Neural cell (in vitro differentiated cells): ENCODE data around the gene GSTP1.

Source experiments
- EP300 ChIP-seq: fragments of 450-650 bp; conservative IDR thresholded peaks from 2 replicates; pipeline ENCODE4 v1.6.1; 2014; ENCODE audit warnings: antibody characterized with exemption, mild to moderate bottlenecking, moderate library complexity; ENCODE audit not compliant: poor library complexity, severe bottlenecking
- POLR2AphosphoS5 ChIP-seq: IDR thresholded peaks from 2 replicates; pipeline ENCODE4 v1.6.1; 2012
- RAD21 ChIP-seq: fragments of 450-650 bp; conservative IDR thresholded peaks from 2 replicates; pipeline ENCODE4 v1.6.1; 2014; ENCODE audit warnings: antibody characterized with exemption, mild to moderate bottlenecking, moderate library complexity
- TF ChIP-seq, protein P1 (sequence below): fragments of 450-650 bp; IDR thresholded peaks from 2 replicates; pipeline ENCODE4 v1.5.1; 2014; ENCODE audit warnings: antibody characterized with exemption, mild to moderate bottlenecking, moderate library complexity; ENCODE audit not compliant: poor library complexity, severe bottlenecking

DNA sequence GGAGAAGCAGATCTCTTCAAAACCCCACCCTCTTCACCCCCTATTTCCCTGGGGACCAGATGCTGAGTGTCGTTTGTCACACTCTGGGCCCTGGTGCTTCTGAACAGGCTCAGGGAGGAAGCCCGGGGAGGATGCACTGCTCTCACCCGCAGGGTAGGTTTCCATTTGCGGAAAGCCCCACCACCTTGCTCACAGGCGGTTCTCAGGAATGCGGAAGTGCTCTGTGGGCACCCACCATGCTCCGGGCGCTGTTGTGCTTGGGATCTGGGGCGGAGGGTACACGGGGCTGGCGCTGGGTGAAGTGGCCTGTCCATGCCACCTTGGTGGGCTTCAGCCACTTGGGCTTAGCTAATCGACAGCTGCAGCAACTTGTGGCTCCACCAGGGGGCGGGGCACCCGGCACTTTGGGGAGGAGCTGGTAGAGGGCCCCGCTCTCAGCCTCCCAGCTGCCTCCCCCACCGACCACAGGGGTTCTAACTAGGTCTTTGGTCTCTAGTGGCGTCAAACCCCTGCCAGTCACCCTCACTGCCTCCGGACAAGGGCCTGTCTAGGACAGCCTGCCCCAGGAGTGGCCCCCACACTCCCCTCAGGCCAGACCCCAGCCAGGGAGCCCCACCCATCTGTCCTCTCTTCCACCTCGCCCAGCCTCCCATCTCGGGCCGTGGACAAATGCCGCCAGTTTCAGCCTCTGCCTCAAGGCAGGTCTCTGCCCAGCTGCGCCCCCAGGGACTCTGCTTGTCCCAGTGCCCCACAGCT lies 30.5 kb downstream of the GSTP1 start:
- TF ChIP-seq RAD21 (peak; percentile 26), EP300 (no peak), POLR2AphosphoS5 (no peak)
- TF ChIP-seq, protein P1, sequence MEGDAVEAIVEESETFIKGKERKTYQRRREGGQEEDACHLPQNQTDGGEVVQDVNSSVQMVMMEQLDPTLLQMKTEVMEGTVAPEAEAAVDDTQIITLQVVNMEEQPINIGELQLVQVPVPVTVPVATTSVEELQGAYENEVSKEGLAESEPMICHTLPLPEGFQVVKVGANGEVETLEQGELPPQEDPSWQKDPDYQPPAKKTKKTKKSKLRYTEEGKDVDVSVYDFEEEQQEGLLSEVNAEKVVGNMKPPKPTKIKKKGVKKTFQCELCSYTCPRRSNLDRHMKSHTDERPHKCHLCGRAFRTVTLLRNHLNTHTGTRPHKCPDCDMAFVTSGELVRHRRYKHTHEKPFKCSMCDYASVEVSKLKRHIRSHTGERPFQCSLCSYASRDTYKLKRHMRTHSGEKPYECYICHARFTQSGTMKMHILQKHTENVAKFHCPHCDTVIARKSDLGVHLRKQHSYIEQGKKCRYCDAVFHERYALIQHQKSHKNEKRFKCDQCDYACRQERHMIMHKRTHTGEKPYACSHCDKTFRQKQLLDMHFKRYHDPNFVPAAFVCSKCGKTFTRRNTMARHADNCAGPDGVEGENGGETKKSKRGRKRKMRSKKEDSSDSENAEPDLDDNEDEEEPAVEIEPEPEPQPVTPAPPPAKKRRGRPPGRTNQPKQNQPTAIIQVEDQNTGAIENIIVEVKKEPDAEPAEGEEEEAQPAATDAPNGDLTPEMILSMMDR: peak; percentile 61
